ENCODE results near the gene SGSM2. TPM values are rescaled to one million over a fixed set of nuclear protein-coding genes. Genes with fewer than 3 reads are reported as not detected.

The SGSM2 gene
- total RNA-seq, 4 donors from 2014 or later, result 32.9 to 58.6 (median 47.4) TPM

DNA sequence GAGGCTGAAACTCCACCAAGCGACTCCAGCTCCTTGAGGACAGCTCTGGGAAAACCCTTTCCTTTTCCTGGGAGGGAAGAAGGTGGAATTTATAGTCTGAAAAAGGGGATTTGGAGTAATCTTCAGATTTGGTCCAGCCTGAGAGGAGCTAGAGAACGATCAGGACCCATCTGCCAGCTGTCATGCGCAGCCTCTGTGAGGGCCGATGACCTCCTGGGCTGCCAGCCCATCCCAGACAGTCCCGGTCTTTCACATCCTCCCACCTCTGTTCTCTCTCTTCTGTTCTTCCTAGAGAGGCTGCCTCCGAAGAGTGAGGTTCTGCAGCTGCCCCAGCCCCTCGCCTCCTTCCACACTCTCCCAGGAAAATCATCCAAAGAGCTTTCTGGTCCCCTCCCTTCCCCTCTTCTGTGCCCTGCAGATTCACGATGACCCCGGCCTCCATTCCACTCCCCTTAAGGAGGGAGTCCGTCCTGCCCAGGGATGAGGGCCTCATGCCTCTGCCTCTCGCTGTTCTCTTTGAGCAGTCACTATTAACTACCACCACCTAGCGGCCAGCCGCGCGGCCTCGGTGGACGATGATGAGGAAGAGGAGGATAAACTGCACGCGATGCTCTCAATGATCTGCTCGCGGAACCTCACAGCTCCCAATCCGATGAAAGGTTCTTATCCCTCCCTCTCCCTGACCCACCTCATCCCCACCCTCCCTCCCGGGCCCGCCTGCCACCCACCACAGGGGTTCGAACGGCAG lies 29.6 kb downstream of the SGSM2 start:
- Histone ChIP-seq H3K36me3 (peaks cover 0 to 80% of the 10 kb centered on the region in 2 donors), H3K27ac (no peak overlapping the region)

DNA sequence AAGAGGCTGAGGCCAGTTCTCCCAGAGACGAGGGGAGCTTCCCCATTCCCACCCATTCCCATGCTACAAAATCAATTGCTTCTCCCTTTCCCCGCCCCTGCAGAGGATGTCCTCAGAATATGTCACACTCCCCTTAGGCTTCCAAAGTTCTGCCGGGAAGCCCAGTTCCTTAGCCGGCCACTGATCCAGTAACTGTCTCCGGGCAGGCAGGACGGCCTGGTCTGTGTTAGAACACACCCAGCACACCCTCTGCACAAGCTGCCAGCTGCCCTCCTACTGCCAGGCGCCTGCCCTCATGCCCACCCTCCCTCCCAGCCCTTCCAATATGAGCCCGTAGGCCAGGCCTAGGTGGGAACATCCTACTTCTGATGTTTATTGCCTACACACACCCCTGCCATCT lies 31.1 kb downstream of the SGSM2 start:
- no peak overlapping the region for H3K4me3 ChIP-seq
- TF ChIP-seq EP300 (IDR thresholded peaks at IDR 0.05) (no peak), POLR2A (IDR thresholded peaks at IDR 0.05) (no peak), POLR2AphosphoS5 (IDR thresholded peaks at IDR 0.05) (no peak)
- TF ChIP-seq, protein P1, sequence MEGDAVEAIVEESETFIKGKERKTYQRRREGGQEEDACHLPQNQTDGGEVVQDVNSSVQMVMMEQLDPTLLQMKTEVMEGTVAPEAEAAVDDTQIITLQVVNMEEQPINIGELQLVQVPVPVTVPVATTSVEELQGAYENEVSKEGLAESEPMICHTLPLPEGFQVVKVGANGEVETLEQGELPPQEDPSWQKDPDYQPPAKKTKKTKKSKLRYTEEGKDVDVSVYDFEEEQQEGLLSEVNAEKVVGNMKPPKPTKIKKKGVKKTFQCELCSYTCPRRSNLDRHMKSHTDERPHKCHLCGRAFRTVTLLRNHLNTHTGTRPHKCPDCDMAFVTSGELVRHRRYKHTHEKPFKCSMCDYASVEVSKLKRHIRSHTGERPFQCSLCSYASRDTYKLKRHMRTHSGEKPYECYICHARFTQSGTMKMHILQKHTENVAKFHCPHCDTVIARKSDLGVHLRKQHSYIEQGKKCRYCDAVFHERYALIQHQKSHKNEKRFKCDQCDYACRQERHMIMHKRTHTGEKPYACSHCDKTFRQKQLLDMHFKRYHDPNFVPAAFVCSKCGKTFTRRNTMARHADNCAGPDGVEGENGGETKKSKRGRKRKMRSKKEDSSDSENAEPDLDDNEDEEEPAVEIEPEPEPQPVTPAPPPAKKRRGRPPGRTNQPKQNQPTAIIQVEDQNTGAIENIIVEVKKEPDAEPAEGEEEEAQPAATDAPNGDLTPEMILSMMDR (IDR thresholded peaks at IDR 0.05), result no peak
- H3K9me3 ChIP-seq, result no peaks in the 10 kb centered on the region
- no peaks in the 10 kb centered on the region for H3K27me3 ChIP-seq
- no peak for ATAC-seq
- WGBS, 2 donors (ENCODE audit: low coverage in 1 of 2), result 42% methylated on average over 4 of the region's 8 CpGs; no CpG with 5 or more reads in 1 of the 2 donors
- H3K27ac ChIP-seq, result peak overlapping the region in 3 of 4 donors; percentile 25 to 51 (median 31)
- H3K4me1 ChIP-seq, result peaks cover 0 to 55% (median 21%) of the 10 kb centered on the region in 3 donors
- H3K36me3 ChIP-seq, result peaks cover 0 to 81% of the 10 kb centered on the region in 2 donors

More for the DNA sequence above, 29.6 kb downstream of the SGSM2 start:
- 56 to 74% methylated on average over 7 to 13 of the region's 26 CpGs for WGBS, 2 donors (ENCODE audit: low coverage in 1 of 2)
- Histone ChIP-seq H3K4me3 (no peak overlapping the region), H3K4me1 (peaks cover 0 to 60% (median 21%) of the 10 kb centered on the region in 3 donors), H3K9me3 (no peaks in the 10 kb centered on the region), H3K27me3 (no peaks in the 10 kb centered on the region)
- no peak for ATAC-seq
- TF ChIP-seq POLR2A (IDR thresholded peaks at IDR 0.05), result no peak
- TF ChIP-seq, protein P1 (IDR thresholded peaks at IDR 0.05), result peak in 2 of 4 experiments; percentile 14 to 30

DNA sequence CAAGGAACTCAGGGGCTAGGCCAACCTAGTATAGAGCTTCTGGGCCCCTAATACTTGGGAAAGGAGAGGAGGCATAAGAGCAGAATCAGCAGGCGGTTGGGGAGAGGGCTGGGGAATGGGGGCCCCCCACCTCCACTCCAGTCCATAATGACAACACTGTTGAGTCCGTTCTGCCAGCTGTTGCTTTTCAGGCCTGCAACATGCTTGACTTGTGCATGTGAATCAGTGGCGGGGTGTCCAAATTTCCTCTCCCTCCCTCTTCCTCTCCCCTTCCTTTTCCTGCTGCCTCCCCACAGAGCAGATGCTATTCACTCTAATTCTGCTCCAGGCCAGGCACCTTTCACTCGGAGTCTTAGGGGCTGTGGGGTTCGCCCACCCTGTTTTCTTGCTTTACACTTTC lies 31.7 kb downstream of the SGSM2 start:
- peak overlapping the region in 3 of 4 donors; percentile 25 to 51 (median 31) for H3K27ac ChIP-seq
- 46 to 76% methylated on average over 2 to 4 of the region's 5 CpGs for WGBS, 2 donors (ENCODE audit: low coverage in 1 of 2)
- ATAC-seq, result peak; percentile 54
- no peak overlapping the region for H3K4me3 ChIP-seq
- no peaks in the 10 kb centered on the region for H3K27me3 ChIP-seq
- TF ChIP-seq, protein P1 (IDR thresholded peaks at IDR 0.05), result no peak
- no peak for TF ChIP-seq POLR2A (IDR thresholded peaks at IDR 0.05)
- TF ChIP-seq EP300 (IDR thresholded peaks at IDR 0.05), result no peak
- TF ChIP-seq POLR2AphosphoS5 (IDR thresholded peaks at IDR 0.05), result no peak
- H3K4me1 ChIP-seq, result peaks cover 0 to 48% (median 17%) of the 10 kb centered on the region in 3 donors
- H3K36me3 ChIP-seq, result peaks cover 0 to 81% of the 10 kb centered on the region in 2 donors
- H3K9me3 ChIP-seq, result no peaks in the 10 kb centered on the region

DNA sequence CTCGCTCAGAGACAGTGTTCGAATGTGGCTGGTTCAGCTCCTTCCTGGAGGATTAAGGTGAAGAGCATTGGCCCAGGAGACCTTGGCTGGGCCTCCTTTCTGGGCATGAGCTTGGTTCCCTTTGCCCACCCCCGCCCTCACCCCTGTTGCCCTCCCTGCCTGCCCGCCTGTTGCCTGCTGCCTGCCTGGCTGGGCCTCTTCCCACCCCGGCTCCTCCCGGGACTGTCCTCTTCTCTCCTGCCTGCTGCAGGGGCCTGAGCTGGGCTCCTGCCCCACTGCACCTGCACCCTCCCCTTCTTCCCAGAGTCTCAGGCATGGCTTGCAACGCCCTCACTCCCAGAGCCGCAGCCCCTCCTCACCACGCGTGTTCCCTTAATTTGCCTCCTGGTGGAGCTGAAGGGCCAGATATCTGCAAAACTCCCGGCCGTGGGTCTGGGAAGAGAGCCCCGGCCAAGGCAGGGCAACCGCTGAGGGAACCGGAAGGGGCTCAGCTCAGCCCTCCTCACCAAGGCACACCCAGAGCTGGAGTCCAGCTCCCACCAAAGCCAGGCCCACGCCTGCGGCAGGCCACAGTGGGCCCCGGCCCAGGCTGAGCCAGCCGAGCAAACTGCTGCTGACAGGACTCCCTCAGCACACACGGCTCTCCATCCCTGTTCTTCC lies 32.4 kb downstream of the SGSM2 start:
- TF ChIP-seq POLR2AphosphoS5 (IDR thresholded peaks at IDR 0.05), result no peak
- no peak for TF ChIP-seq POLR2A (IDR thresholded peaks at IDR 0.05)
- TF ChIP-seq, protein P1 (IDR thresholded peaks at IDR 0.05), result no peak
- TF ChIP-seq EP300 (IDR thresholded peaks at IDR 0.05), result no peak
- no peak for ATAC-seq
- WGBS, 2 donors (ENCODE audit: low coverage in 1 of 2), result 48 to 80% methylated on average over 1 to 4 of the region's 20 CpGs
- no peaks in the 10 kb centered on the region for H3K9me3 ChIP-seq
- H3K27ac ChIP-seq, result peak overlapping the region in 3 of 4 donors; percentile 25 to 51 (median 36)
- H3K27me3 ChIP-seq, result no peaks in the 10 kb centered on the region
- H3K36me3 ChIP-seq, result peaks cover 0 to 81% of the 10 kb centered on the region in 2 donors
- peaks cover 0 to 43% (median 17%) of the 10 kb centered on the region in 3 donors for H3K4me1 ChIP-seq
- H3K4me3 ChIP-seq, result no peak overlapping the region

Measured in gastroesophageal sphincter (tissue), 4 donors.